Right atrium auricular region (tissue), 2 donors: ENCODE data around the gene KLKB1. TPM values are rescaled to one million over a fixed set of nuclear protein-coding genes. Genes with fewer than 3 reads are reported as not detected.

Source experiments
- DNase-seq: peaks from one replicate; pipeline ENCODE4 v3.0.0-alpha.2; 2019; ENCODE audit warnings: low spot score
- H3K27ac ChIP-seq, 2 donors: fragments of 200-600 bp; sonication (generic); 1 replicate in 1 of 2; 2 replicates in 1 of 2; pipeline ENCODE4 v1.5.1; 2016 to 2019
- H3K27me3 ChIP-seq, 2 donors: fragments of 200-600 bp; sonication (generic); one replicate each; pipeline versions ENCODE4 v1.5.1 to v1.6.0; 2017 to 2019
- H3K36me3 ChIP-seq: fragments of 200-600 bp; sonication (generic); one replicate; pipeline ENCODE4 v1.5.1; 2016
- H3K4me1 ChIP-seq, 2 donors: fragments of 200-600 bp; sonication (generic); one replicate each; pipeline versions ENCODE4 v1.5.1 to v1.6.0; 2017 to 2019
- H3K4me3 ChIP-seq, 2 donors: fragments of 200-600 bp; sonication (generic); 1 replicate in 1 of 2; 2 replicates in 1 of 2; pipeline ENCODE4 v1.5.1; 2017 to 2019; ENCODE audit warnings: mild to moderate bottlenecking in 1 of 2, moderate library complexity in 1 of 2
- H3K9me3 ChIP-seq, 2 donors: fragments of 200-600 bp; sonication (generic); one replicate each; pipeline ENCODE4 v1.5.1; 2019
- total RNA-seq, 2 donors: library from RNA; depleted of rRNA; stranded (reverse); fragments of >200 nt; gene quantifications; one replicate each; pipeline ENCODE4 v1.1.0, GENCODE V29; 2016
- TF ChIP-seq, protein P1 (sequence below), 2 donors: fragments of 200-600 bp; sonication (generic); IDR thresholded peaks; one replicate each; pipeline ENCODE4 v1.5.1; 2019; ENCODE audit warnings: antibody characterized with exemption in 2 of 2

The KLKB1 gene
- total RNA-seq, 2 donors from 2014 or later, result 0.75 to 1.9 TPM

DNA sequence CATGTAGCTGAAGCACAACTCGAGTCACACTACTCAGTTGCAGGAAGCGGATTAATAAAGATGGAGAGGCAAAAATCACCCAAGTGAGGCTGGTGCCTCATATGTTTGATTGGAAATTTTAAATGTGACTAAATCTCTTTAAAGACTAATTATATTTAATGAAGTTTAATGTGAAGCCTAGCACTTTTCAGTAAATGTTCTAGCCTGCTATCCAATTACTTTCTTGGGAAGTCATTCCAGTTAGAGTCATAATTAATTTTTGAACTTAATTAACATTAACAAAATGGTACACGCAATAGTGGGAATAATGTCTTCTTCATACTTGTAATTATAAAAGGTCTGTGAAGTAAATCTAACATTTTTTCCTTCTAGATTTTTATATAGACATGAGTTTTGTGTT lies 59.3 kb downstream of the KLKB1 start:
- DNase-seq, result no peak
- Histone ChIP-seq H3K27me3 (no peaks in the 10 kb centered on the region), H3K9me3 (no peaks in the 10 kb centered on the region), H3K27ac (no peak overlapping the region), H3K36me3 (no peaks in the 10 kb centered on the region), H3K4me1 (no peaks in the 10 kb centered on the region), H3K4me3 (no peak overlapping the region)
- TF ChIP-seq, protein P1, sequence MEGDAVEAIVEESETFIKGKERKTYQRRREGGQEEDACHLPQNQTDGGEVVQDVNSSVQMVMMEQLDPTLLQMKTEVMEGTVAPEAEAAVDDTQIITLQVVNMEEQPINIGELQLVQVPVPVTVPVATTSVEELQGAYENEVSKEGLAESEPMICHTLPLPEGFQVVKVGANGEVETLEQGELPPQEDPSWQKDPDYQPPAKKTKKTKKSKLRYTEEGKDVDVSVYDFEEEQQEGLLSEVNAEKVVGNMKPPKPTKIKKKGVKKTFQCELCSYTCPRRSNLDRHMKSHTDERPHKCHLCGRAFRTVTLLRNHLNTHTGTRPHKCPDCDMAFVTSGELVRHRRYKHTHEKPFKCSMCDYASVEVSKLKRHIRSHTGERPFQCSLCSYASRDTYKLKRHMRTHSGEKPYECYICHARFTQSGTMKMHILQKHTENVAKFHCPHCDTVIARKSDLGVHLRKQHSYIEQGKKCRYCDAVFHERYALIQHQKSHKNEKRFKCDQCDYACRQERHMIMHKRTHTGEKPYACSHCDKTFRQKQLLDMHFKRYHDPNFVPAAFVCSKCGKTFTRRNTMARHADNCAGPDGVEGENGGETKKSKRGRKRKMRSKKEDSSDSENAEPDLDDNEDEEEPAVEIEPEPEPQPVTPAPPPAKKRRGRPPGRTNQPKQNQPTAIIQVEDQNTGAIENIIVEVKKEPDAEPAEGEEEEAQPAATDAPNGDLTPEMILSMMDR (IDR thresholded peaks at IDR 0.05), result no peak

DNA sequence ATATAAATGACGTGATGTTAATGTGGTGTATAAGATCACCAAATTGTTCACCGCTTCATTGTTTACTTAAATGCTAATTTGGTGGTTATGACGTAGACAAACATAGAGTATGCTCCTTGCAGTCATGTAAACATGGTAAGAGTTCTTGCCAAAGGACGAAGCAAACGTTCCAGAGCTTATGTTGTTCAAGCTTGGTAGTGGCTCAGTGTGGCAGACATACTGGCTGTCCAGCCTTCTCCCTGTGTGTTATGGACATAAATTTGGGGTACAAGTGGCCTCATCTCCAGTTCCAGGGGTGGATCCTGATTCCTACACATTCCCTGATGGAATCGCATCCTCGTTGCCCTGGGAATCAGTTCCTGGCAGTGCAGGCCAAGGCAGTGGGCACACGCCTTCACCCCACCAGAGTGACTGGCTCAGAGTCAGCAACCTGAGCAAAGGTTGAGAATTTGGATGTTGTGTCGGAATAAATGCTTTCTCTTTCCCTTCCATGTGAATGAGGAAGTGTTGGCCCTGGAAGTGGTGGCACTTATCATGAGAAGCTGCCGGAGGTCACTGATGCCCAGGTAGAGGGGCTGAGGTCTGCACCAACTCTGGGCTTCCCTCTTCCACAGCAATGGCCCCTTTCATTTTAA lies 64.1 kb downstream of the KLKB1 start:
- DNase-seq, result no peak
- Histone ChIP-seq H3K9me3 (no peaks in the 10 kb centered on the region), H3K27me3 (no peaks in the 10 kb centered on the region), H3K4me1 (no peaks in the 10 kb centered on the region), H3K27ac (no peak overlapping the region), H3K36me3 (no peaks in the 10 kb centered on the region), H3K4me3 (no peak overlapping the region)
- TF ChIP-seq, protein P1 (IDR thresholded peaks at IDR 0.05), result no peak

DNA sequence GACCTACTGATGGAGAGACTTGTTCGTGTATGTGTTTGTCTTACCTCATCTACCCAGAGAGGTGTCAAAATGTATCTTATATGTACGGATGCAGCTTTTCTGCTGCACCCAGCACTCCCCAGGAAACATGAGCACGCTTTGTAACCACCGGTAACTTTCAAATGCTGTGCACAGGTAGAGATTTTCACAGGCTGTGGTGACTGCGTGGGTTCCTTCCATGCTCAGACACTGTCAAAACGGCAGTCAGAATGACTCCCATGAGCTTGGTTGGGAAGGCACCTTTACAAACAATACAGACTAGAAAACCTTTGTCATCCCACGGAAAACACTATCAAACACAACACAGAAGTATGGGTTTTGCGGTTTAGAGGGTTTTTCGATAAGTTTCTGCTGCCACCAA lies 66.9 kb downstream of the KLKB1 start:
- H3K27ac ChIP-seq, result no peak overlapping the region
- peaks cover 0 to 13% of the 10 kb centered on the region in 2 donors for H3K27me3 ChIP-seq
- no peaks in the 10 kb centered on the region for H3K4me1 ChIP-seq
- TF ChIP-seq, protein P1 (IDR thresholded peaks at IDR 0.05), result no peak
- H3K4me3 ChIP-seq, result no peak overlapping the region
- DNase-seq, result no peak
- H3K36me3 ChIP-seq, result no peaks in the 10 kb centered on the region
- H3K9me3 ChIP-seq, result no peaks in the 10 kb centered on the region

DNA sequence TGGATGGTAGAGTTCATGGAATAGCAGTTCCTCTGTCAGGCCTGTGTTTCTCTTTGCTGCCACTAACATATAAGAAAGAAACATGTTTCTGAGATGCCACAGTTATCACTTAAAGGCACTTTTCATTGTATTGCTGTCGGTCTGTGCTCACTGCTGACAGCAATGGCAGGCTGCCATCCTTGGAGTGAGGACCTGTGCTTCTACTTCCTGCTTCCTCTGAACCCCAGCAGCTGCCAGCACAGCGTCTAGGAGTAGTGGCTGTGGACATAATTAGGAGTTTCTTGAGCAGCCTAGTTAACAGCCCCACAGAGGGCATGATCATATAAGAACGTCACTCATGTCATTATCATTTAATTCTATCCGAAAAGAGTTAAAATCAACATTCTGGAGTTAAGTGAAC lies 69.2 kb downstream of the KLKB1 start:
- H3K36me3 ChIP-seq, result no peaks in the 10 kb centered on the region
- no peaks in the 10 kb centered on the region for H3K4me1 ChIP-seq
- peaks cover 0 to 13% of the 10 kb centered on the region in 2 donors for H3K27me3 ChIP-seq
- no peaks in the 10 kb centered on the region for H3K9me3 ChIP-seq
- no peak overlapping the region for H3K27ac ChIP-seq
- TF ChIP-seq, protein P1 (IDR thresholded peaks at IDR 0.05), result no peak
- no peak overlapping the region for H3K4me3 ChIP-seq
- no peak for DNase-seq

DNA sequence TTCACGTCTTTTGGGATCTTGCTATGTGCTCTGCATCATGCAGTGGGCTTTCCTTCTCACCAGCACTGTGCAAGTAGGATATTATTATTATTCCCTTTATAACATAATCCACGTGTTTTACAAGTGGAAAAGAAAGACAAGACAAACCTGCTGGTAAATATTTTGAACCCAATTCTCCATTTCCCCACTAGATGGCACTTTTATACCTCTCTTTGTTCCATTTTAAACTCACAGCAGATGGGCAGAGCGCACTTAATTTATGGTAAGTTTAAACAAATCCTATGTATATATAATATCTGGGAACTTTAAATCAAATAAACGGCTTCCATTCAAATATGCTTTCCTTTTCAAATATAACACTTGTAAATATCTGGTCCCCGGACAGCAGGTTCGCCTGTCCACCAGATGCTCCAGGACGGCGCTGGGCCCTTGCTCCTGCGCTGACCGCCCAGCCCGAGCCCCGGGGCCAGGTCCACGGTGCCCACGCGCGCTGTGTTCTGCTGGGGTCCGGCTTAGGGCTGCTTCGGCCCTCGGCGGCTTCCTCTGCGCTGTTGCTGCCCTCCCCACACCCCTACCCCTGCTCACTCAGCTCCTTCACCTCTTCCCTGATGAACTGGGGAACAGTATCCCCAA lies 69.8 kb downstream of the KLKB1 start:
- no peak for DNase-seq
- Histone ChIP-seq H3K27me3 (peaks cover 0 to 13% of the 10 kb centered on the region in 2 donors), H3K4me3 (no peak overlapping the region), H3K27ac (no peak overlapping the region), H3K36me3 (no peaks in the 10 kb centered on the region), H3K4me1 (no peaks in the 10 kb centered on the region), H3K9me3 (no peaks in the 10 kb centered on the region)
- TF ChIP-seq, protein P1 (IDR thresholded peaks at IDR 0.05), result peak; percentile 50 to 76
